Kidney (tissue), 14 donors: ENCODE measurements around the gene MNAT1. TPM values are rescaled to one million over a fixed set of nuclear protein-coding genes. Genes with fewer than 3 reads are reported as not detected.

Source experiments
- DNase-seq, 5 donors: peaks; one replicate each; pipeline ENCODE4 v3.0.0-alpha.2; 2013 to 2020
- FAIRE-seq: peaks from 2 replicates; lab custom pipeline; 2012; peaks lifted over from hg19 to GRCh38; lab: Jason Lieb, UNC
- H3K27ac ChIP-seq, 2 donors: one replicate each; pipeline ENCODE4 v1.7.0; 2013; ENCODE audit warnings: low read depth in 2 of 2, low read length in 2 of 2, inconsistent platforms in 1 of 2
- H3K27me3 ChIP-seq: one replicate; pipeline ENCODE4 v1.7.1; 2013; ENCODE audit warnings: low read length, inconsistent platforms; ENCODE audit not compliant: control insufficient read depth, insufficient read depth
- H3K36me3 ChIP-seq, 3 donors: one replicate each; pipeline versions ENCODE4 v1.7.0 to v1.7.1; 2013; ENCODE audit warnings: low read length in 3 of 3, control low read depth in 1 of 3, inconsistent platforms in 1 of 3; ENCODE audit not compliant: insufficient read depth in 3 of 3, control insufficient read depth in 2 of 3
- H3K4me1 ChIP-seq, 3 donors: one replicate each; pipeline versions ENCODE4 v1.7.0 to v1.7.1; 2013; ENCODE audit warnings: low read length in 3 of 3, inconsistent platforms in 1 of 3, low read depth in 1 of 3; ENCODE audit not compliant: control insufficient read depth in 2 of 3, insufficient read depth in 2 of 3
- H3K4me3 ChIP-seq, 3 donors: one replicate each; pipeline versions ENCODE4 v1.7.0 to v1.8.1; 2013; ENCODE audit warnings: low read length in 3 of 3, control low read depth in 1 of 3, inconsistent platforms in 1 of 3
- H3K9ac ChIP-seq, 3 donors: one replicate each; pipeline versions ENCODE4 v1.7.0 to v1.7.1; 2013; ENCODE audit warnings: low read length in 3 of 3, control low read depth in 1 of 3, inconsistent platforms in 1 of 3
- H3K9me3 ChIP-seq, 3 donors: one replicate each; pipeline versions ENCODE4 v1.7.0 to v1.7.1; 2013; ENCODE audit warnings: low read length in 3 of 3, control low read depth in 1 of 3, inconsistent platforms in 1 of 3; ENCODE audit not compliant: control insufficient read depth in 2 of 3, insufficient read depth in 1 of 3
- CTCF ChIP-seq: IDR thresholded peaks from 3 replicates; pipeline ENCODE4 v1.5.1; 2012; ENCODE audit warnings: mild to moderate bottlenecking, moderate library complexity, borderline replicate concordance; ENCODE audit not compliant: insufficient read depth; ENCODE audit errors: extremely low read depth
- intact Hi-C: fragments of 100-400 bp; cut with DNase I; formaldehyde crosslinking; loops from one replicate; pipeline ENCODE4 v1.11.1; 2022
- polyA plus RNA-seq: library from polyadenylated mRNA; stranded (reverse); fragments of 350-450 nt; fragmentation: Illumina TruSeq; extraction: RNeasy Lipid Tissue Mini Kit (QIAGEN cat#74804); gene quantifications from one replicate; pipeline ENCODE4 v1.2.3, GENCODE V29; 2014; ENCODE audit warnings: low read depth, low replicate concordance; ENCODE audit not compliant: insufficient read depth
- total RNA-seq: library from RNA; stranded (reverse); fragmentation: NEBNext Ultra II Directional; extraction: Animal tissue kit (Norgen Biotek cat#: 25700); gene quantifications from one replicate; pipeline ENCODE4 v1.2.1, GENCODE V29; 2021
- donor health status: control.
- donor health status: control.
- donor health status: control.
- donor health status: control.
- donor health status: control.
- donor health status: DM: yes; HTN: yes; CAD: no.
- donor health status: Normal renal cell carcinoma (clear cell type).

MNAT1 gene
- total and polyA plus RNA-seq, 2 donors from 2014 or later: 29.6 to 41.6 TPM

GRCh38 chr14:60803871-60804270 is 69.3 kb downstream of the MNAT1 start:
- Histone ChIP-seq H3K27ac (no peak overlapping the region), H3K4me3 (no peak overlapping the region), H3K9ac (no peak overlapping the region), H3K4me1 (no peaks in the 10 kb centered on the region), H3K9me3 (no peaks in the 10 kb centered on the region), H3K27me3 (no peaks in the 10 kb centered on the region), H3K36me3 (no peaks in the 10 kb centered on the region)
- intact Hi-C loops: no loop called here
- FAIRE-seq: no peak
- no peak for TF ChIP-seq CTCF
- no peak for DNase-seq

GRCh38 chr14:60805841-60806430 is 71.4 kb downstream of the MNAT1 start:
- no peak for TF ChIP-seq CTCF
- Histone ChIP-seq H3K36me3 (no peaks in the 10 kb centered on the region), H3K9me3 (no peaks in the 10 kb centered on the region), H3K4me1 (no peaks in the 10 kb centered on the region), H3K27ac (no peak overlapping the region), H3K9ac (no peak overlapping the region), H3K27me3 (no peaks in the 10 kb centered on the region), H3K4me3 (no peak overlapping the region)
- DNase-seq: no peak
- intact Hi-C loops: no loop called here
- FAIRE-seq: no peak

GRCh38 chr14:60807247-60807646 is 72.7 kb downstream of the MNAT1 start:
- DNase-seq (no peak), FAIRE-seq (no peak)
- H3K4me3 ChIP-seq: no peak overlapping the region
- H3K9ac ChIP-seq: no peak overlapping the region
- intact Hi-C loops: no loop called here
- H3K36me3 ChIP-seq: peaks cover 0 to 3% (median 0%) of the 10 kb centered on the region in 3 donors
- TF ChIP-seq CTCF: no peak
- H3K4me1 ChIP-seq: no peaks in the 10 kb centered on the region
- H3K9me3 ChIP-seq: no peaks in the 10 kb centered on the region
- H3K27ac ChIP-seq: no peak overlapping the region
- no peaks in the 10 kb centered on the region for H3K27me3 ChIP-seq

- no peak overlapping the region for H3K4me3 ChIP-seq
- no peak overlapping the region for H3K9ac ChIP-seq
- peaks cover 0 to 5% (median 4%) of the 10 kb centered on the region in 3 donors for H3K36me3 ChIP-seq
- intact Hi-C loops: no loop called here
- no peaks in the 10 kb centered on the region for H3K9me3 ChIP-seq
- H3K27me3 ChIP-seq: no peaks in the 10 kb centered on the region
- FAIRE-seq: no peak
- no peak for TF ChIP-seq CTCF
- H3K4me1 ChIP-seq: no peaks in the 10 kb centered on the region
- H3K27ac ChIP-seq: no peak overlapping the region
- no peak for DNase-seq
Measured at GRCh38 chr14:60807971-60808370, 73.4 kb downstream of the MNAT1 start.
